NCI-H774 (cell line): ENCODE results near the gene HJURP.

Experiments used
- DNase-seq: peaks from one replicate; lab custom pipeline; 2025; lab: John Stamatoyannopoulos, UW

HJURP gene

DNA sequence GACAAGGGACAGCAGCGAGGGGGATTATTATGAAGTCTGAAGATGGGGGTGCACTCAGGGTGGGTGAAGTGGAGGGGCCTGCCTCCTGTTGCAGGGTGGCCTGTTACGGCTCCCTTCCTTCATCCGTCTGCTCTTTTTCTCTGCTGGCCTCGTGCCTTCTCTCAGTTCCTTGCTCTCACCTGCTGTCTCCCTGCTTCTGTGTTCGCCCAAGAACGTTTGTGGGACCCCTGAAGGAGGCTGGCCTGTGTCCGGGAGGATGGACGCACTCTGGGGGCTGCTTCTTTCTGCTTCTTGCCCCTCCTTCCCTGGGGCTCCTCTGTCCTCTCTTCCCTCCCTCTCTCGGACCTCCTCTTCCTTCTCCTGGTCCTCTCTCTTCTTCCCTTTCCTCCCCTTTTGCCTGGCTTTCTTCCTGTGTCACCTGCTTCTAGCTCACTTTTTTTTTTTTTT is 62.4 kb downstream of the HJURP start:
- DNase-seq = no peak

DNA sequence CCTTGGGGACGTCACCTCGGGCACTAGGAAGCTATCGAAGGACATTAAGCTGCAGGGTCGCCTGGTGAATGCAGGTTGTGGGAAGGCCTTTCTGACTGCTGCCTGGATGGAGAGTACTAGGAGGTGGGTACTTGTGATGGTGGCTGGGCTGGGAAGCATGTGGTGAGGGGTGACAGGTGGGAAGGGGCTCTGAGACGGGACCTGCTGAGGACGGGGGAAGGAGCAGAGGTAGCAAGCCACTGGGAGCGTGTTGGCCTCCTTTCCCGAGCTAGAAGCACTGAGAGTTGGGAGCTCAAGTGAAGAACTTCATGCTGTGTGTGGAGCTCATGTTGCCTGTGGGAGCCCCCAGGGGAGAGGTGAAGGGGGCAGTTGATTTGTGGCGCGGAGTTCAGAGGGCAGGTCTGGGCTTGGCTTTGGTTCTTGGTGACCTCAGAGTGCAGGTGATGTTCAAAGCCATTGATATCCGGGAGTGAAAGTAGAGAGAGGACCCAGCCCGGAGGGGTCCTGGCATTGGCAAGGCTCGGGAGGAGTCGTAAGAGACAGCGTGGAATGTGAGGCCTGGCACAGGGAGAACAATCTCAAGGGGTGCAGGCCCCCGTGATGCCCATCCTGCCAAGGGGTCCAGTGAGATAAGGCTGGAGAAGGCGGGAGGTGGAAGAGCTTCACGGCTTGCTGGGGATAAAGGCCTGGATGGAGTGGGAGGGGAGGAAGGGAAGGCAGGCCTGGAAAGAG is 63.0 kb downstream of the HJURP start:
- DNase-seq = no peak

DNA sequence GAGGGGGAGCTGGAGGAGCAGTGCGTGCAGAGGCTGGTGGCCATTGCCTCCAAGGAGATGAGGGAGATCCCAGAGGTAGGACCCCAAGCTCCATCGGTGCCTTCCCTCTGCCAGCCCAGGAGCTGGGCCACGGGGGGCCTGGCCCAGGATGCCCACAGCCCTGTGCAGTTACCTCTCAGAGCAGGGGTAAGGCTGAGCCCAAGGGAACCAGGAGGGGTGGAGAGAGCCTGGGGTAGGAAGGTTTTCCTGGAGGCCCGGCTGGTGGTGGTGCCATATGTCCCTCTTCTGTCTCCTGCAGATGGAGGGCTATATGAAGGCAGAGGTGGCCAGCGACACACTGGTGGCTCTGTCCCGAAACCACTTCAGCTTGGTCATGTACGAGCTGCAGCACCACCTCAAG is 64.8 kb downstream of the HJURP start:
- no peak for DNase-seq
